Pancreas (tissue), 10 donors: Measurements from ENCODE around the gene PTPRJ. TPM values are rescaled to one million over a fixed set of nuclear protein-coding genes. Genes with fewer than 3 reads are reported as not detected.
A peak's percentile ranks its signal among the peaks of the same experiment; 100 is the strongest.
"Not testable (repeated sequence)": the region's sequence is repeated elsewhere in the genome, so short reads cannot be mapped to it uniquely, and the experiment has no call there.

Source experiments
- ATAC-seq, 4 donors: fragments of 200-7000 bp; cut with Tn5 transposase; one replicate each; pipeline versions ENCODE4 v1.8.0 to v1.9.1; 2020; ENCODE audit warnings: mild to moderate bottlenecking in 4 of 4, moderate library complexity in 4 of 4
- DNase-seq, 6 donors: peaks; one replicate each; pipeline ENCODE4 v3.0.0-alpha.2; 2020
- FAIRE-seq: peaks from 2 replicates; lab custom pipeline; 2012; peaks lifted over from hg19 to GRCh38; lab: Jason Lieb, UNC
- H3K27ac ChIP-seq, 4 donors: fragments of 200-600 bp; sonication (generic); 1 replicate in 3 of 4; 2 replicates in 1 of 4; pipeline versions ENCODE4 v1.5.0 to v1.8.0; 2020
- H3K27me3 ChIP-seq, 4 donors: fragments of 200-600 bp; one replicate each; pipeline ENCODE4 v1.8.0; 2021
- H3K36me3 ChIP-seq, 3 donors: fragments of 200-600 bp; sonication (generic) in 1 of 3; one replicate each; pipeline versions ENCODE4 v1.5.0 to v1.8.0; 2020 to 2021
- H3K4me1 ChIP-seq, 3 donors: fragments of 200-600 bp; one replicate each; pipeline ENCODE4 v1.8.0; 2021
- H3K4me3 ChIP-seq, 4 donors: fragments of 200-600 bp; sonication (generic) in 2 of 4; one replicate each; pipeline versions ENCODE4 v1.5.0 to v1.8.0; 2020 to 2021
- H3K9me3 ChIP-seq, 4 donors: fragments of 200-600 bp; one replicate each; pipeline ENCODE4 v1.8.0; 2021
- WGBS, 2 donors: extraction: QIAGEN DNeasy Blood & Tissue Kit; methylation state at CpG; one replicate each; pipeline ENCODE4 v1.1.7; 2013; 5-methylcytosine and 5-hydroxymethylcytosine counted together
- intact Hi-C, 3 donors: fragments of 100-400 bp; cut with DNase I; formaldehyde crosslinking; loops; one replicate each; pipeline versions ENCODE4 v1.11.1 to v1.14.2; 2022
- polyA plus RNA-seq, 2 donors: library from polyadenylated mRNA; stranded (reverse); fragments of 200-250 nt; gene quantifications; one replicate each; pipeline ENCODE4 v1.2.3, GENCODE V29; 2013
- total RNA-seq, 6 donors: library from RNA; stranded (reverse); fragmentation: NEBNext Ultra II Directional in 4 of 6; extraction: Animal tissue kit (Norgen Biotek cat#: 25700) in 4 of 6; gene quantifications; one replicate each; pipeline versions ENCODE4 v1.2.1 to v1.2.4, GENCODE V29; 2021 to 2023
- TF ChIP-seq, protein P1 (sequence below), 4 donors: fragments of 200-600 bp; sonication (generic) in 3 of 4; IDR thresholded peaks; one replicate each; pipeline versions ENCODE4 v1.5.0 to v1.8.0; 2021; ENCODE audit warnings: antibody characterized with exemption in 4 of 4
- donor health status: healthy with polysubstance abuse.
- donor health status: DM: no; HTN: no; CAD: no; lungs with moderate emphysema.
- donor health status: DM: no; HTN: no; CAD: no.
- donor health status: control.
- donor health status: control.
- donor health status: Bipolar disorder and iron deficiency.
- donor health status: DM: yes; HTN: yes; CAD: no.
- donor health status: DM: no; HTN: no; CAD: no.
- donor health status: DM: no; HTN: no; CAD: no.
- donor health status: DM: yes; HTN: yes; CAD: no.

The PTPRJ gene
- total and polyA plus RNA-seq, 8 donors = 3.6 to 32.8 (median 11.6) TPM

DNA sequence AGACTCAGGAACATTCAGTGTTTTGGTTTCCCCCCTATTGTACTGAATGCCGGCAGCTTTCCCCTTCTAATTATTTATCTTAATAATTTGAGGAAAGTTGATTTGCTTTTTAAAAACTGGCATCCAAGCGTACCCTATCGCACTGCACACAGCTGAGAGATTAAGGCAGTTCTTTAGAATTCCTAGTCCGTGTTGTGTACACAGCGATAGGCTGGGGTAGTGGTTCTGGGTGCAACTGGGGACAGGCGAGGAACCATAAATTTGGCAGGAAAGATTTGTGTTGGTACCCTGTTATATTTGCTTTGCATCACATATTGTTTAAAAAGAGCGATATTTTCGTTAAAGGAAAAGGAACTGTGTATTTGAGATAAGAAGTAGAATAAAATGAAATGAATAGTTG, 39.2 kb downstream of the PTPRJ start:
- no peaks in the 10 kb centered on the region for H3K9me3 ChIP-seq
- no peaks in the 10 kb centered on the region for H3K36me3 ChIP-seq
- intact Hi-C loops = no loop called here
- FAIRE-seq = no peak
- peak; percentile 31 to 70 (median 61) for ATAC-seq
- TF ChIP-seq, protein P1, sequence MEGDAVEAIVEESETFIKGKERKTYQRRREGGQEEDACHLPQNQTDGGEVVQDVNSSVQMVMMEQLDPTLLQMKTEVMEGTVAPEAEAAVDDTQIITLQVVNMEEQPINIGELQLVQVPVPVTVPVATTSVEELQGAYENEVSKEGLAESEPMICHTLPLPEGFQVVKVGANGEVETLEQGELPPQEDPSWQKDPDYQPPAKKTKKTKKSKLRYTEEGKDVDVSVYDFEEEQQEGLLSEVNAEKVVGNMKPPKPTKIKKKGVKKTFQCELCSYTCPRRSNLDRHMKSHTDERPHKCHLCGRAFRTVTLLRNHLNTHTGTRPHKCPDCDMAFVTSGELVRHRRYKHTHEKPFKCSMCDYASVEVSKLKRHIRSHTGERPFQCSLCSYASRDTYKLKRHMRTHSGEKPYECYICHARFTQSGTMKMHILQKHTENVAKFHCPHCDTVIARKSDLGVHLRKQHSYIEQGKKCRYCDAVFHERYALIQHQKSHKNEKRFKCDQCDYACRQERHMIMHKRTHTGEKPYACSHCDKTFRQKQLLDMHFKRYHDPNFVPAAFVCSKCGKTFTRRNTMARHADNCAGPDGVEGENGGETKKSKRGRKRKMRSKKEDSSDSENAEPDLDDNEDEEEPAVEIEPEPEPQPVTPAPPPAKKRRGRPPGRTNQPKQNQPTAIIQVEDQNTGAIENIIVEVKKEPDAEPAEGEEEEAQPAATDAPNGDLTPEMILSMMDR (IDR thresholded peaks at IDR 0.05) = no peak
- H3K27ac ChIP-seq = no peak overlapping the region
- WGBS, 2 donors = 36 to 38% methylated on average over 8 of the region's 8 CpGs
- H3K4me1 ChIP-seq = peaks cover 4 to 7% (median 6%) of the 10 kb centered on the region in 3 donors
- peak in 1 of 6 donors; percentile 3 for DNase-seq
- H3K4me3 ChIP-seq = no peak overlapping the region
- H3K27me3 ChIP-seq = no peaks in the 10 kb centered on the region

DNA sequence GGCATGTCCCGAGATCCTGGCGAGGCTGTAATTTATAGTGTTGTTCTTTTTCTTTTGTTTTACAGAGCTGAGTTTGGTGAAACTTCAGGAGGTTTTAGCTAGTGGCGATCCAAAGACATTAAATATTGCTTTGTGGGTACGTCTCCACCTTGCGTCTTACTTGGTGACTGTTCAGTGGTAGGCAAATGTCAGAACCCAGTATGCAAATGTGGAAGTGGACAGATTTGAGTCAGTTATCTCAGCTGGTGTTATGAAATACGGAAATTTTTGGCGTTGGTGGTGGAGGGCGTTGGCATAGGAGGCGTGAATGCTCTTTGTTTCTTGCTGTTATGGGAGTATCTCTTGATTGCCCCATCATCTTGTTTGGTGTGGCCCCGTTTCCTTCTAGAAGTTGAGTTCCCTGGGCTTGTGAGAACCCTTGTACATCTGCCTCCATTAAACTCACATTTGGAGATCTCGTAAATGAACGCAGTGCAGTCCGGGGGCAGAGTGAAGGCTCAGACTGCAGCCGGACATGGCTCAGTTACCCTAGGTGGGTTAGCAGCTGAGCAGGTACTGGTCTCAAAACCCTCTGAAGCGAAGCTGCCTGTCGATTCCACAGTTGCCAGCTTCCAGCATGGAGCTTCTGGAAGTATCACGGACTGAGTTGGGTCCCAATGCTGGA, 39.9 kb downstream of the PTPRJ start:
- TF ChIP-seq, protein P1 (IDR thresholded peaks at IDR 0.05) = no peak
- ATAC-seq = peak; percentile 11 to 62 (median 44)
- H3K4me3 ChIP-seq = no peak overlapping the region
- no peaks in the 10 kb centered on the region for H3K9me3 ChIP-seq
- no peaks in the 10 kb centered on the region for H3K27me3 ChIP-seq
- H3K36me3 ChIP-seq = no peaks in the 10 kb centered on the region
- peak in 1 of 6 donors; percentile 31 for DNase-seq
- no peak for FAIRE-seq
- WGBS, 2 donors = 83 to 89% methylated on average over 17 of the region's 17 CpGs
- intact Hi-C loops = no loop called here
- H3K4me1 ChIP-seq = peaks cover 4 to 7% (median 6%) of the 10 kb centered on the region in 3 donors
- no peak overlapping the region for H3K27ac ChIP-seq

DNA sequence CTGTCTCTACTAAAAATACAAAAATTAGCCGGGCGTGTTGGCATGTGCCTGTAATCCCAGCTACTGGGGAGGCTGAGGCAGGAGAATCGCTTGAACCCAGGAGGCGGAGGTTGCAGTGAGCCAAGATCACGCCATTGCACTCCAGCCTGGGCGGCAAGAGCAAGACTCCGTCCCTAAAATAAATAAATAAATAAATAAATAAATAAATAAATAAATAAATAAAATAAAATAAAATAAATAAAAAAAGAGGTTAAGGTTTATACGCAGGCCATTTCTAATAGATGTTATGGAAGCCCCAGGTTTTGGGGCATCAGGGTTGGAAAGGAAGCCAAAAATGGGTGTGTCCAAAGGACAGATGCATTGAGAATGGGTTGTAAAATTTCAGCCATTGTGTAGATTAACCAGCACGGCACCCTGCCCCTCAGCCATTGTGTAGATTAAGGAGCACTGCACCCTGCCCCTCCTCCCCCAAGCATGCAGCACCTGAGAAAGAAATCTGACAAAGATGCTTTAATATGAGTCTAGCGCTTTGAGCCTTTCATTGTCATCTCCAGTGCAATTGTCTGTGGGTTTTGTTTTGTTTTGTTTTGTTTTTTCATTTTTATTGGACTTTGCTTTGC, 41.0 kb downstream of the PTPRJ start:
- H3K4me1 ChIP-seq, H3K9me3 ChIP-seq, H3K36me3 ChIP-seq, H3K27me3 ChIP-seq, intact Hi-C loops, H3K27ac ChIP-seq, ATAC-seq, H3K4me3 ChIP-seq, FAIRE-seq, DNase-seq: not testable (repeated sequence)
- WGBS, 2 donors = 96 to 98% methylated on average over 10 of the region's 10 CpGs

DNA sequence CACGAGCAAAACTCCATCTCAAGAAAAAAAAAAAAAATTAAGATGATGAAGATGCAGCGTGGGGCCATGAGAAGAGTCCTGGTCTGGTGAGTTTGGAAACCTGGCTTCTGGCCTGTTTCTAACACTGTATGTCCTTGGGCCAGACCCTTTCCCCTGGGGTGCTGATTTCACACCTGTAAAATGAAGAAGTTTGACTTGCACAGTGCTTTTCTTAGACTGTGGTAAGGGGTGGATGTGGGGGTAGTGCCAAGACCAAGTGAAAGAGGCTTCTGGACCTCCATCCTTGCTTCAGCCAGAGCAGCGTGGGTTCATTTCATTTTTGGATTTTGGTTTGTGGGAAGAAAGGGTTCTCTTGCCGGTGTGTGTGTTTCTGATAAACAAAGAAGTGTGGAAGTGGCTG, 42.1 kb downstream of the PTPRJ start:
- 91% methylated on average over 4 of the region's 4 CpGs for WGBS, 2 donors
- DNase-seq (no peak), FAIRE-seq (no peak), ATAC-seq (no peak)
- no peaks in the 10 kb centered on the region for H3K36me3 ChIP-seq
- H3K4me3 ChIP-seq = no peak overlapping the region
- TF ChIP-seq, protein P1 (IDR thresholded peaks at IDR 0.05) = no peak
- H3K4me1 ChIP-seq = peaks cover 4 to 7% (median 6%) of the 10 kb centered on the region in 3 donors
- no peaks in the 10 kb centered on the region for H3K27me3 ChIP-seq
- no peak overlapping the region for H3K27ac ChIP-seq
- H3K9me3 ChIP-seq = no peaks in the 10 kb centered on the region
- intact Hi-C loops = no loop called here

DNA sequence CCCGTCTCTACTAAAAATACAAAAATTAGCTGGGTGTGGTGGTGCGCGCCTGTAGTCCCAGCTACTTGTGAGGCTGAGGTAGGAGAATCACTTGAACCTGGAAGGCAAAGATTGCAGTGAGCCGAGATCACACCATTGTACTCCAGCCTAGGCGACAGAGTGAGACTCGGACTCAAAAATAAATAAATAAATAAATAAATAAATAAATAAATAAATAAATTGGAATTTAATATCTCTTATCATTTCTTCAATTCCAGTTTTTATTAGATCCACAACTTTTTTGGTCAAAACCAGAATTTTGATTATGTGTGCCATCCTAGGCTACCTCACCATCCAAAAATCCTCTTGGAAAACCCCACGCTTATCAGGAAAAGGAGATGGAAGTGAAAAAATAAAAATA, 43.2 kb downstream of the PTPRJ start:
- H3K27ac ChIP-seq, H3K27me3 ChIP-seq, H3K4me1 ChIP-seq, intact Hi-C loops, ATAC-seq, H3K9me3 ChIP-seq, DNase-seq, H3K36me3 ChIP-seq, FAIRE-seq, H3K4me3 ChIP-seq: not testable (repeated sequence)
- 92 to 96% methylated on average over 7 of the region's 7 CpGs for WGBS, 2 donors

DNA sequence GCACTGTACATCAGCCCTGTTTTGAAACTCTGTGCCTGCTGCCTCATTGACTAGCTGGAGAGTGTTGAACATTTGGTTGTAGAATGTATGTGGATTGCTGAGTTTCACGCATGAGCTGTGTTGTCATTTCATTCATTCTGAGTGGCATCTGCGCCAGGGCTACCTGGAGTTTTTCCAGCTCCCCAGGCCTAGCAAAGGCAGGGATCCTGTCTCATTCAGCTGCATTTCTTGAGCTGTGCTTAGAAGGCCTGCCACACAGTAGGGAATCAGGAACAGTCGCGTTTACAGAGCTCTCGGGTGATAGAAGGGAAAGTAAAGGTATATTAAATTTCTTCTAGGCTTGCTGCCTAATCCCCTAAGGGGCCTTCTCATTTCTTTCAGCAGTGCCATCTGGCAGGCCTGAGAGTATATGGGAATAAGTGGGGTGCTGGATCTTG, 44.3 kb downstream of the PTPRJ start:
- H3K36me3 ChIP-seq = no peaks in the 10 kb centered on the region
- H3K27me3 ChIP-seq = no peaks in the 10 kb centered on the region
- no peak overlapping the region for H3K27ac ChIP-seq
- intact Hi-C loops = no loop called here
- peak in 1 of 6 donors; percentile 10 for DNase-seq
- H3K4me3 ChIP-seq = no peak overlapping the region
- 73 to 81% methylated on average over 5 of the region's 5 CpGs for WGBS, 2 donors
- peaks cover under 1 to 11% (median 5%) of the 10 kb centered on the region in 3 donors for H3K4me1 ChIP-seq
- TF ChIP-seq, protein P1 (IDR thresholded peaks at IDR 0.05) = no peak
- no peak for FAIRE-seq
- H3K9me3 ChIP-seq = no peaks in the 10 kb centered on the region
- ATAC-seq = peak in 2 of 4 donors; percentile 20 to 22
